Naive thymus-derived CD4-positive, alpha-beta T cell (primary cell): ENCODE measurements around the gene ABCF3. TPM values are rescaled to one million over a fixed set of nuclear protein-coding genes. Genes with fewer than 3 reads are reported as not detected.
A peak's percentile ranks its signal among the peaks of the same experiment; 100 is the strongest.

Source experiments
- ATAC-seq: fragments of 150-1000 bp; cut with Tn5 transposase; 2 replicates; pipeline ENCODE4 v1.10.0; 2021; ENCODE audit warnings: mild to moderate bottlenecking, moderate library complexity
- CTCF ChIA-PET: fragments of 350-600 bp; sonication (Branson Sonifier 250); formaldehyde crosslinking; loops from one replicate; lab custom pipeline; 2021; ENCODE audit warnings: antibody characterized with exemption; lab: Charles Lee
- POLR2A ChIA-PET: fragments of 350-600 bp; sonication (Branson Sonifier 250); formaldehyde crosslinking; loops from one replicate; lab custom pipeline; 2021; ENCODE audit warnings: antibody characterized with exemption, inconsistent platforms; lab: Charles Lee
- DNase-seq, 9 donors: peaks; one replicate each; pipeline versions ENCODE4 v3.0.0 to v3.0.0-alpha.2; 2020 to 2022; ENCODE audit warnings: mixed read lengths in 1 of 9
- H3K27ac ChIP-seq: one replicate; pipeline ENCODE4 v1.7.0; 2013; ENCODE audit warnings: mild to moderate bottlenecking, low read depth, low read length, moderate library complexity
- H3K27me3 ChIP-seq, 2 donors: one replicate each; pipeline ENCODE4 v1.7.0; 2013; ENCODE audit warnings: low read length in 2 of 2, mild to moderate bottlenecking in 2 of 2, moderate library complexity in 2 of 2; ENCODE audit not compliant: control insufficient read depth in 2 of 2, insufficient read depth in 2 of 2
- H3K36me3 ChIP-seq, 3 experiments: 1 replicate in 2 of 3; 2 replicates in 1 of 3; pipeline ENCODE4 v1.7.0; 2013; ENCODE audit warnings: low read length in 3 of 3, mild to moderate bottlenecking in 3 of 3, moderate library complexity in 1 of 3; ENCODE audit not compliant: insufficient read depth in 3 of 3, control insufficient read depth in 2 of 3
- H3K4me1 ChIP-seq, 2 donors: one replicate each; pipeline ENCODE4 v1.7.0; 2013; ENCODE audit warnings: low read length in 2 of 2, mild to moderate bottlenecking in 2 of 2, moderate library complexity in 1 of 2; ENCODE audit not compliant: control insufficient read depth in 2 of 2, insufficient read depth in 2 of 2
- H3K4me3 ChIP-seq: 2 replicates; pipeline ENCODE4 v1.7.0; 2013; ENCODE audit warnings: mild to moderate bottlenecking, low read length
- H3K9me3 ChIP-seq, 3 experiments: 1 replicate in 2 of 3; 2 replicates in 1 of 3; pipeline ENCODE4 v1.7.0; 2013; ENCODE audit warnings: low read length in 3 of 3; ENCODE audit not compliant: control insufficient read depth in 2 of 3
- H3K27ac Mint-ChIP-seq, 9 donors: one replicate each; pipeline ENCODE4 v1.8.0; 2020 to 2022; ENCODE audit warnings: mixed read lengths in 9 of 9, mild to moderate bottlenecking in 8 of 9, moderate library complexity in 5 of 9, inconsistent platforms in 2 of 9
- H3K27me3 Mint-ChIP-seq, 5 donors: one replicate each; pipeline ENCODE4 v1.8.0; 2021 to 2022; ENCODE audit warnings: mixed read lengths in 5 of 5, mild to moderate bottlenecking in 1 of 5
- H3K36me3 Mint-ChIP-seq, 5 donors: one replicate each; pipeline ENCODE4 v1.8.0; 2020 to 2022; ENCODE audit warnings: mixed read lengths in 5 of 5, mild to moderate bottlenecking in 3 of 5, inconsistent platforms in 1 of 5
- H3K4me1 Mint-ChIP-seq, 7 donors: one replicate each; pipeline ENCODE4 v1.8.0; 2020 to 2022; ENCODE audit warnings: mixed read lengths in 7 of 7, mild to moderate bottlenecking in 3 of 7, inconsistent platforms in 1 of 7
- H3K4me3 Mint-ChIP-seq, 10 donors: one replicate each; pipeline ENCODE4 v1.8.0; 2020 to 2022; ENCODE audit warnings: mild to moderate bottlenecking in 10 of 10, mixed read lengths in 10 of 10, moderate library complexity in 6 of 10, inconsistent platforms in 2 of 10
- H3K9me3 Mint-ChIP-seq, 11 donors: one replicate each; pipeline ENCODE4 v1.8.0; 2020 to 2022; ENCODE audit warnings: mixed read lengths in 11 of 11, mild to moderate bottlenecking in 4 of 11, inconsistent platforms in 1 of 11, moderate library complexity in 1 of 11
- intact Hi-C, 2 donors: fragments of 100-400 bp; cut with micrococcal nuclease; formaldehyde crosslinking; loops; one replicate each; pipeline ENCODE4 v1.15.1; 2023
- microRNA-seq: library from miRNA; unstranded; fragments of <30 nt; microRNA quantifications from one replicate; pipeline ENCODE4 v1.2.0, GENCODE V29; 2022; ENCODE audit warnings: borderline microRNAs expressed
- polyA plus RNA-seq, 2 donors: library from polyadenylated mRNA; unstranded; fragments of 300-500 nt; fragmentation: Illumina TruSeq; gene quantifications; one replicate each; pipeline ENCODE4 v1.2.3, GENCODE V29; 2021
- total RNA-seq, 6 experiments: library from RNA in 5 of 6; stranded (reverse) in 5 of 6; gene quantifications; 1 replicate in 5 of 6; 2 replicates in 1 of 6; pipeline ENCODE4 v1.2.3 and lab custom pipeline; 2021 to 2026

ABCF3 gene
- total and polyA plus RNA-seq, 7 experiments from 2014 or later: 47.0 to 153 (median 102) TPM

- DNase-seq (no peak), ATAC-seq (peak; percentile 45)
- Mint-ChIP-seq H3K36me3 (peaks cover 0 to 31% (median 20%) of the 10 kb centered on the region in 5 donors), H3K4me1 (peaks cover 0 to 12% (median 9%) of the 10 kb centered on the region in 7 donors), H3K27ac (no peak overlapping the region), H3K27me3 (no peaks in the 10 kb centered on the region), H3K9me3 (peaks cover 0 to 2% (median 0%) of the 10 kb centered on the region in 11 donors), H3K4me3 (no peak overlapping the region)
- no peaks in the 10 kb centered on the region for H3K27me3 ChIP-seq
- CTCF ChIA-PET: no interaction called here
- no peak overlapping the region for H3K27ac ChIP-seq
- intact Hi-C loops: no loop called here
- no peaks in the 10 kb centered on the region for H3K9me3 ChIP-seq
- POLR2A ChIA-PET: no interaction called here
- no peak overlapping the region for H3K4me3 ChIP-seq
- peaks cover 0 to 47% (median 16%) of the 10 kb centered on the region in 3 experiments for H3K36me3 ChIP-seq
- no peaks in the 10 kb centered on the region for H3K4me1 ChIP-seq
These were observed 55.7 kb downstream of the ABCF3 start for GRCh38 chr3:184241447-184242296.

- ATAC-seq: no peak
- no peaks in the 10 kb centered on the region for H3K27me3 ChIP-seq
- ChIA-PET CTCF (no interaction called here), POLR2A (no interaction called here)
- no peak overlapping the region for H3K4me3 Mint-ChIP-seq
- peaks cover 0 to 12% (median 9%) of the 10 kb centered on the region in 7 donors for H3K4me1 Mint-ChIP-seq
- H3K4me3 ChIP-seq: no peak overlapping the region
- H3K27ac ChIP-seq: no peak overlapping the region
- H3K36me3 ChIP-seq: peaks cover 0 to 47% (median 16%) of the 10 kb centered on the region in 3 experiments
- no peak for DNase-seq
- intact Hi-C loops: no loop called here
- peaks cover 0 to 31% (median 20%) of the 10 kb centered on the region in 5 donors for H3K36me3 Mint-ChIP-seq
- peaks cover 0 to 1% of the 10 kb centered on the region in 2 donors for H3K4me1 ChIP-seq
- H3K9me3 Mint-ChIP-seq: peaks cover 0 to 2% (median 0%) of the 10 kb centered on the region in 11 donors
- H3K9me3 ChIP-seq: no peaks in the 10 kb centered on the region
- H3K27me3 Mint-ChIP-seq: no peaks in the 10 kb centered on the region
- no peak overlapping the region for H3K27ac Mint-ChIP-seq
These were observed 56.3 kb downstream of the ABCF3 start for GRCh38 chr3:184242297-184242685.

Small RNA genes within 50 kb of the gene (microRNA-seq; reads per million reads assigned to microRNA genes)
- gene MIR1224: not detected

Other genes with a start within 250 kb of the ABCF3 start
- gene ABCC5, start 168.3 kb upstream of the ABCF3 start, total RNA-seq: 10 to 100 TPM; 15.6 to 50.4 (median 25.5) TPM
- gene ABCC5, start 168.3 kb upstream of the ABCF3 start, polyA plus RNA-seq: 10 to 100 TPM in 1 of 2 donors, 1 to 10 TPM in 1; 8.6 to 11.4 TPM
- gene HTR3D, start 154.5 kb upstream of the ABCF3 start, total RNA-seq: not detected
- not detected for gene HTR3D, start 154.5 kb upstream of the ABCF3 start, polyA plus RNA-seq
- gene HTR3C, start 133.2 kb upstream of the ABCF3 start, total RNA-seq: not detected
- not detected for gene HTR3C, start 133.2 kb upstream of the ABCF3 start, polyA plus RNA-seq
- gene HTR3E, start 89.1 kb upstream of the ABCF3 start, total RNA-seq: not detected
- gene HTR3E, start 89.1 kb upstream of the ABCF3 start, polyA plus RNA-seq: not detected
- 10 to 100 TPM; 47.2 to 87.2 (median 67.7) TPM for gene EIF2B5, start 50.8 kb upstream of the ABCF3 start, total RNA-seq
- 10 to 100 TPM; 59.7 to 74.8 TPM for gene EIF2B5, start 50.8 kb upstream of the ABCF3 start, polyA plus RNA-seq
- 10 to 100 TPM; 32.0 to 45.3 (median 39.4) TPM for gene DVL3, start 30.8 kb upstream of the ABCF3 start, total RNA-seq
- 1 to 10 TPM; 3.1 to 7.7 TPM for gene DVL3, start 30.8 kb upstream of the ABCF3 start, polyA plus RNA-seq
- 100 to 1,000 TPM; 111 to 217 (median 185) TPM for gene AP2M1, start 11.3 kb upstream of the ABCF3 start, total RNA-seq
- gene AP2M1, start 11.3 kb upstream of the ABCF3 start, polyA plus RNA-seq: 100 to 1,000 TPM; 217 to 261 TPM
- not detected for gene VWA5B2, start 43.4 kb downstream of the ABCF3 start, total RNA-seq
- not detected for gene VWA5B2, start 43.4 kb downstream of the ABCF3 start, polyA plus RNA-seq
- gene ALG3, start 62.8 kb downstream of the ABCF3 start, total RNA-seq: 10 to 100 TPM; 19.4 to 51.0 (median 39.1) TPM
- 10 to 100 TPM; 51.6 to 80.3 TPM for gene ALG3, start 62.8 kb downstream of the ABCF3 start, polyA plus RNA-seq
- 1 to 10 TPM in 4 of 5 experiments, under 1 TPM in 1; 0.27 to 6.6 (median 2.2) TPM for gene EEF1AKMT4, start 63.5 kb downstream of the ABCF3 start, total RNA-seq
- 1 to 10 TPM; 2.4 to 4.4 TPM for gene EEF1AKMT4, start 63.5 kb downstream of the ABCF3 start, polyA plus RNA-seq
- not detected for gene CAMK2N2, start 75.4 kb downstream of the ABCF3 start, total RNA-seq
- not detected for gene CAMK2N2, start 75.4 kb downstream of the ABCF3 start, polyA plus RNA-seq
- not detected for gene ECE2, start 89.8 kb downstream of the ABCF3 start, total RNA-seq
- gene ECE2, start 89.8 kb downstream of the ABCF3 start, polyA plus RNA-seq: not detected
- gene PSMD2, start 113.0 kb downstream of the ABCF3 start, total RNA-seq: 100 to 1,000 TPM; 139 to 204 (median 149) TPM
- 100 to 1,000 TPM; 181 to 200 TPM for gene PSMD2, start 113.0 kb downstream of the ABCF3 start, polyA plus RNA-seq
- gene EIF4G1, start 128.4 kb downstream of the ABCF3 start, total RNA-seq: 100 to 1,000 TPM; 200 to 341 (median 256) TPM
- gene EIF4G1, start 128.4 kb downstream of the ABCF3 start, polyA plus RNA-seq: 10 to 100 TPM; 19.1 to 59.1 TPM
- 10 to 100 TPM in 3 of 5 experiments, 1 to 10 TPM in 2; 5.7 to 13.4 (median 10.3) TPM for gene FAM131A, start 151.4 kb downstream of the ABCF3 start, total RNA-seq
- 1 to 10 TPM; 2.2 to 2.5 TPM for gene FAM131A, start 151.4 kb downstream of the ABCF3 start, polyA plus RNA-seq
- 1 to 10 TPM; 3.5 to 6.0 (median 5.0) TPM for gene CLCN2, start 175.4 kb downstream of the ABCF3 start, total RNA-seq
- gene CLCN2, start 175.4 kb downstream of the ABCF3 start, polyA plus RNA-seq: 1 to 10 TPM in 1 of 2 donors, under 1 TPM in 1; 0.91 to 1.1 TPM
- 100 to 1,000 TPM in 1 of 5 experiments, 10 to 100 TPM in 4; 34.9 to 112 (median 56.6) TPM for gene POLR2H, start 175.5 kb downstream of the ABCF3 start, total RNA-seq
- gene POLR2H, start 175.5 kb downstream of the ABCF3 start, polyA plus RNA-seq: 10 to 100 TPM; 69.2 to 74.9 TPM
- not detected for gene THPO, start 192.0 kb downstream of the ABCF3 start, total RNA-seq
- not detected for gene THPO, start 192.0 kb downstream of the ABCF3 start, polyA plus RNA-seq
- not detected for gene CHRD, start 193.9 kb downstream of the ABCF3 start, total RNA-seq
- gene CHRD, start 193.9 kb downstream of the ABCF3 start, polyA plus RNA-seq: not detected